ENCODE measurements around the gene TTC39A. TPM values are rescaled to one million over a fixed set of nuclear protein-coding genes. Genes with fewer than 3 reads are reported as not detected.

The TTC39A gene
- total and polyA plus RNA-seq, 2 of the 13 experiments (the other 11 are each of a cell fraction or from before 2014, with no cell fraction given): 0.33 to 1.5 TPM

DNA sequence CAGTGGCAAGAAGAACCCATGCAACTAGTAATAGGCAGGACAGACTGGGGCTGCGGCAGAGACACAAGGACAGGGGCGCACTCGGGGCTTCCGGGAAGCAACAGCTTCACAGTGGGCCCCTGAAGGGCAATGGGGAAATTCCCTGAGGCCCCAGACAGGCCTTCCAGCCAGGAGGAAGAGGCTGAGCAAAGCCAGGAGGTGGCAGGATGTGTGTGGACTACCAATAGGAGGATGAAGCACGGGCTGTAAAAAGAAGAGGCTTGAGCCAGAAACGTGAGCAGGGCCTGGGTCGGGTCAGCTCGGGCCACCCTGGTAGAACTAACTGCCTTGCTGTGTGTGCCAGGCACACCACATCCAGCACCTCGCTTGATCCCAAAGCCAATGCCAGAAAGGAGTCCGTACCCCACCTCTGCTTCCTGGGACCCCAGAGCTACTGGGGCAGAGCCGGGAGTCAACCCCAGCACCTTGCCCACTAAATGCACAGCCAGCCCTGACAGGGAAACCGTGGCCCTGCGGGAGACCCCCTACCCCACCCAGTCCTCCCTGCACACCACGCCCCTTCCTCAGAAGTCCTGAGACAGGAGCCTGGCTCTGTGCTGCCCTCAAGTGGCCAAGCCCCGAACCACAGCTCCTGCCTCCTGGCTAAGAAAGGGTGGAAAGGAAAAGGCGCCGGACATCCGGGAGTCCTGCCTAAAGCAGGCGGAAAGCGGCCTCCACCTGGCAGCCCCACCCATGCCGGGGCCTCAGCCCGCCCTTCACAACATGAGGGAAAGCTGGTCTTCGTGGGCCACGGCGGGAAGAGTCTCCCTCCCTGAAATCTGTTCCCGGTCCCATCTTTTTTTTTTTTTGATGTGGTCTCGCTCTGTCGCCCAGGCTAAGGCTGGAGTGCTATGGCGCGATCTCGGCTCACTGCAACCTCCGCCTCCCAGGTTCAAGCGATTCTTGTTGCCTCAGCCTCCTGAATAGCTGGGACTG is 33.7 kb downstream of the TTC39A start (continued):
- no peak for TF ChIP-seq NAIF1 (CRISPR knock-in tag; IDR thresholded peaks at IDR 0.05; ENCODE audit: borderline replicate concordance)
- TF ChIP-seq ZBTB3 (CRISPR knock-in tag; IDR thresholded peaks at IDR 0.05; ENCODE audit: borderline replicate concordance, low read depth): no peak
- TF ChIP-seq, protein P1, sequence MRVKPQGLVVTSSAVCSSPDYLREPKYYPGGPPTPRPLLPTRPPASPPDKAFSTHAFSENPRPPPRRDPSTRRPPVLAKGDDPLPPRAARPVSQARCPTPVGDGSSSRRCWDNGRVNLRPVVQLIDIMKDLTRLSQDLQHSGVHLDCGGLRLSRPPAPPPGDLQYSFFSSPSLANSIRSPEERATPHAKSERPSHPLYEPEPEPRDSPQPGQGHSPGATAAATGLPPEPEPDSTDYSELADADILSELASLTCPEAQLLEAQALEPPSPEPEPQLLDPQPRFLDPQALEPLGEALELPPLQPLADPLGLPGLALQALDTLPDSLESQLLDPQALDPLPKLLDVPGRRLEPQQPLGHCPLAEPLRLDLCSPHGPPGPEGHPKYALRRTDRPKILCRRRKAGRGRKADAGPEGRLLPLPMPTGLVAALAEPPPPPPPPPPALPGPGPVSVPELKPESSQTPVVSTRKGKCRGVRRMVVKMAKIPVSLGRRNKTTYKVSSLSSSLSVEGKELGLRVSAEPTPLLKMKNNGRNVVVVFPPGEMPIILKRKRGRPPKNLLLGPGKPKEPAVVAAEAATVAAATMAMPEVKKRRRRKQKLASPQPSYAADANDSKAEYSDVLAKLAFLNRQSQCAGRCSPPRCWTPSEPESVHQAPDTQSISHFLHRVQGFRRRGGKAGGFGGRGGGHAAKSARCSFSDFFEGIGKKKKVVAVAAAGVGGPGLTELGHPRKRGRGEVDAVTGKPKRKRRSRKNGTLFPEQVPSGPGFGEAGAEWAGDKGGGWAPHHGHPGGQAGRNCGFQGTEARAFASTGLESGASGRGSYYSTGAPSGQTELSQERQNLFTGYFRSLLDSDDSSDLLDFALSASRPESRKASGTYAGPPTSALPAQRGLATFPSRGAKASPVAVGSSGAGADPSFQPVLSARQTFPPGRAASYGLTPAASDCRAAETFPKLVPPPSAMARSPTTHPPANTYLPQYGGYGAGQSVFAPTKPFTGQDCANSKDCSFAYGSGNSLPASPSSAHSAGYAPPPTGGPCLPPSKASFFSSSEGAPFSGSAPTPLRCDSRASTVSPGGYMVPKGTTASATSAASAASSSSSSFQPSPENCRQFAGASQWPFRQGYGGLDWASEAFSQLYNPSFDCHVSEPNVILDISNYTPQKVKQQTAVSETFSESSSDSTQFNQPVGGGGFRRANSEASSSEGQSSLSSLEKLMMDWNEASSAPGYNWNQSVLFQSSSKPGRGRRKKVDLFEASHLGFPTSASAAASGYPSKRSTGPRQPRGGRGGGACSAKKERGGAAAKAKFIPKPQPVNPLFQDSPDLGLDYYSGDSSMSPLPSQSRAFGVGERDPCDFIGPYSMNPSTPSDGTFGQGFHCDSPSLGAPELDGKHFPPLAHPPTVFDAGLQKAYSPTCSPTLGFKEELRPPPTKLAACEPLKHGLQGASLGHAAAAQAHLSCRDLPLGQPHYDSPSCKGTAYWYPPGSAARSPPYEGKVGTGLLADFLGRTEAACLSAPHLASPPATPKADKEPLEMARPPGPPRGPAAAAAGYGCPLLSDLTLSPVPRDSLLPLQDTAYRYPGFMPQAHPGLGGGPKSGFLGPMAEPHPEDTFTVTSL (CRISPR knock-in tag; IDR thresholded peaks at IDR 0.05; ENCODE audit: borderline replicate concordance): no peak
- 0 out of 2 replicates have a peak, but pooled peaks have one; percentile 36 for TF ChIP-seq SP5 (CRISPR knock-in tag; IDR thresholded peaks at IDR 0.05; ENCODE audit: borderline replicate concordance, low read depth)
- TF ChIP-seq NONO (IDR thresholded peaks at IDR 0.05): no peak
- TF ChIP-seq NONO (CRISPR knock-in tag; conservative IDR thresholded peaks at IDR 0.05): no peak
- TF ChIP-seq SOX13 (IDR thresholded peaks at IDR 0.05): no peak
- peak in 1 of 2 experiments; percentile 11; a peak in 1 of 4 replicates for TF ChIP-seq SOX13 (CRISPR knock-in tag; conservative IDR thresholded peaks at IDR 0.05 in 1 of 2, IDR thresholded peaks at IDR 0.05 in 1 of 2)
- TF ChIP-seq ZNF850 (CRISPR knock-in tag; conservative IDR thresholded peaks at IDR 0.05): peak; percentile 52; the same call in 1 of the 2 replicates
- TF ChIP-seq, protein P2, sequence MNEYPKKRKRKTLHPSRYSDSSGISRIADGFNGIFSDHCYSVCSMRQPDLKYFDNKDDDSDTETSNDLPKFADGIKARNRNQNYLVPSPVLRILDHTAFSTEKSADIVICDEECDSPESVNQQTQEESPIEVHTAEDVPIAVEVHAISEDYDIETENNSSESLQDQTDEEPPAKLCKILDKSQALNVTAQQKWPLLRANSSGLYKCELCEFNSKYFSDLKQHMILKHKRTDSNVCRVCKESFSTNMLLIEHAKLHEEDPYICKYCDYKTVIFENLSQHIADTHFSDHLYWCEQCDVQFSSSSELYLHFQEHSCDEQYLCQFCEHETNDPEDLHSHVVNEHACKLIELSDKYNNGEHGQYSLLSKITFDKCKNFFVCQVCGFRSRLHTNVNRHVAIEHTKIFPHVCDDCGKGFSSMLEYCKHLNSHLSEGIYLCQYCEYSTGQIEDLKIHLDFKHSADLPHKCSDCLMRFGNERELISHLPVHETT (CRISPR knock-in tag; conservative IDR thresholded peaks at IDR 0.05): 0 out of 2 replicates have a peak, but pooled peaks have one; percentile 45
- TF ChIP-seq ZFP90 (CRISPR knock-in tag; IDR thresholded peaks at IDR 0.05; ENCODE audit: borderline replicate concordance): no peak
- TF ChIP-seq, protein P3, sequence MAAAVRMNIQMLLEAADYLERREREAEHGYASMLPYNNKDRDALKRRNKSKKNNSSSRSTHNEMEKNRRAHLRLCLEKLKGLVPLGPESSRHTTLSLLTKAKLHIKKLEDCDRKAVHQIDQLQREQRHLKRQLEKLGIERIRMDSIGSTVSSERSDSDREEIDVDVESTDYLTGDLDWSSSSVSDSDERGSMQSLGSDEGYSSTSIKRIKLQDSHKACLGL (CRISPR knock-in tag; IDR thresholded peaks at IDR 0.05): peak; percentile 37; the same call in 1 of the 2 replicates
- TF ChIP-seq ZNF414 (CRISPR knock-in tag; IDR thresholded peaks at IDR 0.05): 0 out of 2 replicates have a peak, but pooled peaks have one; percentile 40
- 0 out of 2 replicates have a peak, but pooled peaks have one; percentile 30 for TF ChIP-seq SMAD3 (CRISPR knock-in tag; IDR thresholded peaks at IDR 0.05)
